Panc1 (cell line): ENCODE data around the gene RHBDD1. TPM values are rescaled to one million over a fixed set of nuclear protein-coding genes. Genes with fewer than 3 reads are reported as not detected.

Experiments
- ATAC-seq: fragments of 200-7000 bp; cut with Tn5 transposase; 2 replicates; pipeline ENCODE4 v1.9.1; 2020; ENCODE audit warnings: mild to moderate bottlenecking, moderate library complexity
- BruUV-seq: library from RNA; stranded (reverse); fragments of 400-500 nt; replicated peaks from 2 replicates; lab custom pipeline; 2021; lab: Mats Ljungman, UMichigan
- CTCF ChIA-PET: fragments of 300-600 bp; sonication (Branson Sonifier 250); formaldehyde crosslinking; loops from one replicate; lab custom pipeline; 2022; ENCODE audit warnings: antibody characterized with exemption; lab: Charles Lee
- POLR2A ChIA-PET: fragments of 300-600 bp; sonication (Branson Sonifier 250); formaldehyde crosslinking; loops from one replicate; lab custom pipeline; 2022; ENCODE audit warnings: antibody characterized with exemption; lab: Charles Lee
- DNase-seq: peaks from one replicate; pipeline ENCODE4 v3.0.0-alpha.2; 2010; ENCODE audit warnings: low read depth, low spot score
- H3K27ac ChIP-seq: 2 replicates; pipeline ENCODE4 v1.5.1; 2011; ENCODE audit warnings: mild to moderate bottlenecking, low read length, inconsistent platforms
- H3K27me3 ChIP-seq: fragments of 200-500 bp; sonication (Bioruptor generic); 2 replicates; pipeline ENCODE4 v1.6.0; 2014; ENCODE audit warnings: low read length, inconsistent platforms; ENCODE audit not compliant: control insufficient read depth, insufficient read depth
- H3K36me3 ChIP-seq: fragments of 200-500 bp; sonication (Bioruptor generic); 2 replicates; pipeline ENCODE4 v1.5.1; 2014; ENCODE audit warnings: inconsistent platforms, mild to moderate bottlenecking, low read length, moderate library complexity; ENCODE audit not compliant: control insufficient read depth, insufficient read depth
- H3K4me1 ChIP-seq: 2 replicates; pipeline ENCODE4 v1.5.1; 2011; ENCODE audit warnings: inconsistent platforms, mild to moderate bottlenecking, low read length, moderate library complexity; ENCODE audit not compliant: control insufficient read depth, insufficient read depth
- H3K4me3 ChIP-seq, 2 experiments: 2 replicates each; pipeline ENCODE4 v1.5.1; 2011 to 2012; ENCODE audit warnings: low read depth in 2 of 2, low read length in 2 of 2, mild to moderate bottlenecking in 2 of 2, inconsistent platforms in 1 of 2, moderate library complexity in 1 of 2
- H3K9me3 ChIP-seq: fragments of 200-500 bp; sonication (Bioruptor generic); 2 replicates; pipeline ENCODE4 v1.5.1; 2014; ENCODE audit warnings: low read depth, mild to moderate bottlenecking, inconsistent platforms, low read length, moderate library complexity; ENCODE audit not compliant: control insufficient read depth, insufficient read depth
- POLR2AphosphoS5 ChIP-seq: IDR thresholded peaks from 2 replicates; pipeline ENCODE4 v1.6.1; 2012; ENCODE audit warnings: mild to moderate bottlenecking, low read depth, low read length, moderate library complexity
- SIN3A ChIP-seq: IDR thresholded peaks from 2 replicates; pipeline ENCODE4 v1.6.1; 2012; ENCODE audit warnings: low read depth, mild to moderate bottlenecking, low read length, moderate library complexity, borderline replicate concordance; ENCODE audit not compliant: insufficient read depth
- TCF7L2 ChIP-seq: IDR thresholded peaks from 2 replicates; pipeline ENCODE4 v1.6.1; 2011; ENCODE audit warnings: mild to moderate bottlenecking, low read depth, low read length, inconsistent platforms
- in situ Hi-C: cut with HindIII; loops from 2 replicates; pipeline ENCODE4 v1.10.0; 2016; ENCODE audit warnings: low sequenced_read_pairs, low pct_unique_long_range_greater_than_20kb
- intact Hi-C: fragments of 100-400 bp; cut with micrococcal nuclease; formaldehyde crosslinking; loops from one replicate; pipeline ENCODE4 v1.10.0; 2022; ENCODE audit not compliant: unreplicated experiment
- total RNA-seq: library from RNA; stranded (reverse); gene quantifications from one replicate; pipeline ENCODE4 v1.2.1, GENCODE V29; 2021; ENCODE audit not compliant: unreplicated experiment
- TF ChIP-seq, protein P1 (sequence below), 2 experiments: IDR thresholded peaks; 2 replicates each; pipeline ENCODE4 v1.6.1; 2011 to 2012; ENCODE audit warnings: low read depth in 2 of 2, control low read depth in 1 of 2, low read length in 1 of 2, mild to moderate bottlenecking in 1 of 2, moderate library complexity in 1 of 2; ENCODE audit not compliant: insufficient read depth in 1 of 2
- TF ChIP-seq, protein P2 (sequence below): fragments of 450-650 bp; IDR thresholded peaks from 2 replicates; pipeline ENCODE4 v1.5.1; 2017; ENCODE audit warnings: mild to moderate bottlenecking

The RHBDD1 gene
- total RNA-seq, 1 experiment from 2014 or later = 25.3 TPM

- Histone ChIP-seq H3K27ac (no peak overlapping the region), H3K4me3 (no peak overlapping the region), H3K27me3 (no peaks in the 10 kb centered on the region), H3K4me1 (no peaks in the 10 kb centered on the region), H3K36me3 (no peaks in the 10 kb centered on the region), H3K9me3 (no peaks in the 10 kb centered on the region)
- TF ChIP-seq, protein P1, sequence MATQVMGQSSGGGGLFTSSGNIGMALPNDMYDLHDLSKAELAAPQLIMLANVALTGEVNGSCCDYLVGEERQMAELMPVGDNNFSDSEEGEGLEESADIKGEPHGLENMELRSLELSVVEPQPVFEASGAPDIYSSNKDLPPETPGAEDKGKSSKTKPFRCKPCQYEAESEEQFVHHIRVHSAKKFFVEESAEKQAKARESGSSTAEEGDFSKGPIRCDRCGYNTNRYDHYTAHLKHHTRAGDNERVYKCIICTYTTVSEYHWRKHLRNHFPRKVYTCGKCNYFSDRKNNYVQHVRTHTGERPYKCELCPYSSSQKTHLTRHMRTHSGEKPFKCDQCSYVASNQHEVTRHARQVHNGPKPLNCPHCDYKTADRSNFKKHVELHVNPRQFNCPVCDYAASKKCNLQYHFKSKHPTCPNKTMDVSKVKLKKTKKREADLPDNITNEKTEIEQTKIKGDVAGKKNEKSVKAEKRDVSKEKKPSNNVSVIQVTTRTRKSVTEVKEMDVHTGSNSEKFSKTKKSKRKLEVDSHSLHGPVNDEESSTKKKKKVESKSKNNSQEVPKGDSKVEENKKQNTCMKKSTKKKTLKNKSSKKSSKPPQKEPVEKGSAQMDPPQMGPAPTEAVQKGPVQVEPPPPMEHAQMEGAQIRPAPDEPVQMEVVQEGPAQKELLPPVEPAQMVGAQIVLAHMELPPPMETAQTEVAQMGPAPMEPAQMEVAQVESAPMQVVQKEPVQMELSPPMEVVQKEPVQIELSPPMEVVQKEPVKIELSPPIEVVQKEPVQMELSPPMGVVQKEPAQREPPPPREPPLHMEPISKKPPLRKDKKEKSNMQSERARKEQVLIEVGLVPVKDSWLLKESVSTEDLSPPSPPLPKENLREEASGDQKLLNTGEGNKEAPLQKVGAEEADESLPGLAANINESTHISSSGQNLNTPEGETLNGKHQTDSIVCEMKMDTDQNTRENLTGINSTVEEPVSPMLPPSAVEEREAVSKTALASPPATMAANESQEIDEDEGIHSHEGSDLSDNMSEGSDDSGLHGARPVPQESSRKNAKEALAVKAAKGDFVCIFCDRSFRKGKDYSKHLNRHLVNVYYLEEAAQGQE (IDR thresholded peaks at IDR 0.05; ENCODE audit: insufficient read depth in 1 of 2, low read depth in 2 of 2, low read length in 1 of 2) = no peak
- TF ChIP-seq, protein P2, sequence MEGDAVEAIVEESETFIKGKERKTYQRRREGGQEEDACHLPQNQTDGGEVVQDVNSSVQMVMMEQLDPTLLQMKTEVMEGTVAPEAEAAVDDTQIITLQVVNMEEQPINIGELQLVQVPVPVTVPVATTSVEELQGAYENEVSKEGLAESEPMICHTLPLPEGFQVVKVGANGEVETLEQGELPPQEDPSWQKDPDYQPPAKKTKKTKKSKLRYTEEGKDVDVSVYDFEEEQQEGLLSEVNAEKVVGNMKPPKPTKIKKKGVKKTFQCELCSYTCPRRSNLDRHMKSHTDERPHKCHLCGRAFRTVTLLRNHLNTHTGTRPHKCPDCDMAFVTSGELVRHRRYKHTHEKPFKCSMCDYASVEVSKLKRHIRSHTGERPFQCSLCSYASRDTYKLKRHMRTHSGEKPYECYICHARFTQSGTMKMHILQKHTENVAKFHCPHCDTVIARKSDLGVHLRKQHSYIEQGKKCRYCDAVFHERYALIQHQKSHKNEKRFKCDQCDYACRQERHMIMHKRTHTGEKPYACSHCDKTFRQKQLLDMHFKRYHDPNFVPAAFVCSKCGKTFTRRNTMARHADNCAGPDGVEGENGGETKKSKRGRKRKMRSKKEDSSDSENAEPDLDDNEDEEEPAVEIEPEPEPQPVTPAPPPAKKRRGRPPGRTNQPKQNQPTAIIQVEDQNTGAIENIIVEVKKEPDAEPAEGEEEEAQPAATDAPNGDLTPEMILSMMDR = no peak
- TF ChIP-seq POLR2AphosphoS5 (no peak), TCF7L2 (no peak)
- BruUV-seq = no TSS peak
- in situ Hi-C loops (no loop called here), intact Hi-C loops (no loop called here)
- DNase-seq = no peak
- no peak for ATAC-seq
- ChIA-PET CTCF (interaction anchor here (0.6 to 1.0 kb wide), 2 partner anchors 376 to 389 kb away, joined by 4 to 6 read pairs; no protein-coding TSS in a partner anchor), POLR2A (interaction anchor here (0.6 kb wide), 1 partner anchor 30 kb away, joined by 3 read pairs; no protein-coding TSS in a partner anchor)
Measured at GRCh38 chr2:226849349-226849748, 13.5 kb downstream of the RHBDD1 start.

DNA sequence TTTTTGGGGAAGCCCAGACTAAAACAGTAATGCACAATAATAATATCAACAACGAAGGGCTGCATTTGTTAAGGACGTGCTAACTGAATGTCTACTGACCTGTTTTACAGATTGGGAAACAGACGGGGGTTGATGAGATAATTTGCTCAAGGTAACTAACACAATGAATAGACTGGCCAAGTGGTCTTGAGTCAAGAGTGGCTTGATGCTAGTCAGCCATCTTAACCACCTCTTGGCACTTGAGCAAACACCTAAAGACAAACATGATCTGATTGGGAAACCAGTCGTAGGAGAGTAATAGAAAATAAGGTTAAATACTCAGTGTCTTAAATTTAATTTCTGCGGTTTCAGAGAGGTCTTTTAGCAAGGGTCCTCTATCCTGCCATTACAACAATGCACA lies 14.2 kb downstream of the RHBDD1 start:
- in situ Hi-C loops = no loop called here

More for the DNA sequence above, 14.2 kb downstream of the RHBDD1 start:
- Histone ChIP-seq H3K27ac (no peak overlapping the region), H3K27me3 (no peaks in the 10 kb centered on the region), H3K36me3 (no peaks in the 10 kb centered on the region), H3K4me1 (no peaks in the 10 kb centered on the region), H3K4me3 (no peak overlapping the region), H3K9me3 (no peaks in the 10 kb centered on the region)
- CTCF ChIA-PET = interaction anchor here (1.0 kb wide), 1 partner anchor 389 kb away, joined by 4 read pairs; no protein-coding TSS in a partner anchor
- DNase-seq = no peak
- POLR2A ChIA-PET = no interaction called here
- no peak for ATAC-seq
- intact Hi-C loops = no loop called here
- BruUV-seq = no TSS peak
- TF ChIP-seq TCF7L2 (no peak), POLR2AphosphoS5 (no peak), SIN3A (no peak)
- TF ChIP-seq, protein P1 (IDR thresholded peaks at IDR 0.05; ENCODE audit: insufficient read depth in 1 of 2, low read depth in 2 of 2, low read length in 1 of 2) = no peak
- TF ChIP-seq, protein P2 = no peak
